HCT116 (cell line): ENCODE measurements around the gene PKIB.

Experiments used
- CTCF ChIP-seq, 3 experiments: fragments of 200-600 bp in 1 of 3; sonication (generic) in 1 of 3; IDR thresholded peaks in 2 of 3; conservative IDR thresholded peaks in 1 of 3; 2 replicates each; pipeline ENCODE4 v1.5.1; 2012 to 2017; ENCODE audit warnings: low read depth in 2 of 3, low read length in 2 of 3, antibody characterized with exemption in 1 of 3, borderline replicate concordance in 1 of 3, control low read depth in 1 of 3, mild to moderate bottlenecking in 1 of 3, mixed read lengths in 1 of 3, mixed run types in 1 of 3, moderate library complexity in 1 of 3; ENCODE audit not compliant: insufficient read depth in 1 of 3
- EZH2 ChIP-seq: fragments of 200-600 bp; sonication (generic); IDR thresholded peaks from 2 replicates; pipeline ENCODE4 v1.6.1; 2017; ENCODE audit warnings: antibody characterized with exemption, mixed run types
- FOSL1 ChIP-seq: IDR thresholded peaks from 2 replicates; pipeline ENCODE4 v1.6.1; 2012; ENCODE audit warnings: low read depth
- MAX ChIP-seq: IDR thresholded peaks from 2 replicates; pipeline ENCODE4 v1.6.1; 2012
- POLR2A ChIP-seq: IDR thresholded peaks from 2 replicates; pipeline ENCODE4 v1.7.0; 2011; ENCODE audit warnings: borderline replicate concordance; ENCODE audit not compliant: insufficient read depth, insufficient read length; ENCODE audit errors: extremely low read depth
- RAD21 ChIP-seq: IDR thresholded peaks from 2 replicates; pipeline ENCODE4 v1.6.1; 2012; ENCODE audit warnings: low read depth, mild to moderate bottlenecking
- REST ChIP-seq: IDR thresholded peaks from 2 replicates; pipeline ENCODE4 v1.6.1; 2012; ENCODE audit warnings: low read depth
- SP1 ChIP-seq: IDR thresholded peaks from 2 replicates; pipeline ENCODE4 v1.6.1; 2012; ENCODE audit warnings: low read depth
- SRF ChIP-seq: IDR thresholded peaks from 2 replicates; pipeline ENCODE4 v1.6.1; 2012; ENCODE audit warnings: low read depth
- TCF7L2 ChIP-seq: IDR thresholded peaks from 2 replicates; pipeline ENCODE4 v1.7.0; 2011; ENCODE audit warnings: borderline replicate concordance, inconsistent platforms; ENCODE audit not compliant: insufficient read depth, insufficient read length; ENCODE audit errors: extremely low read depth
- YY1 ChIP-seq: IDR thresholded peaks from 2 replicates; pipeline ENCODE4 v1.6.1; 2011; ENCODE audit warnings: low read length, low read depth, moderate library complexity, mild to moderate bottlenecking; ENCODE audit not compliant: insufficient replicate concordance; ENCODE audit errors: extremely low read depth
- ZNF274 ChIP-seq: fragments of 200-500 bp; sonication (Bioruptor generic); IDR thresholded peaks from 2 replicates; pipeline ENCODE4 v1.6.1; 2014; ENCODE audit warnings: mild to moderate bottlenecking, low read depth, low read length, inconsistent platforms

GRCh38 chr6:122677406-122677805, 67.2 kb downstream of the PKIB start:
- TF ChIP-seq FOSL1 (no peak), MAX (no peak), SRF (no peak), CTCF (IDR thresholded peaks at IDR 0.05 in 2 of 3, conservative IDR thresholded peaks at IDR 0.05 in 1 of 3; ENCODE audit: borderline replicate concordance in 1 of 3, insufficient read depth in 1 of 3, low read depth in 2 of 3, low read length in 2 of 3) (no peak), POLR2A (no peak), SP1 (no peak), YY1 (no peak), RAD21 (no peak), EZH2 (no peak), TCF7L2 (no peak), REST (no peak), ZNF274 (no peak)
